Hematopoietic multipotent progenitor cell treated with erythropoietin and hydrocortisone succinate and interleukin-3 and kit ligand, for 6 days (in vitro differentiated cells): ENCODE data around the gene RNF10.
A peak's percentile ranks its signal among the peaks of the same experiment; 100 is the strongest.
"Not testable (repeated sequence)": the region's sequence is repeated elsewhere in the genome, so short reads cannot be mapped to it uniquely, and the experiment has no call there.

Experiments used
- DNase-seq: peaks from one replicate; pipeline ENCODE4 v3.0.0-alpha.2; 2015

Gene RNF10

GRCh38 chr12:120534203-120534702 is at the start of gene RNF10:
Gene RNF10 (plus strand): TSS chr12:120534356. CDS start chr12:120534812, 456 bp downstream.
- peak; percentile 94 for DNase-seq

- no peak for DNase-seq
Measured at GRCh38 chr12:120485961-120486881, 47.9 kb upstream of the RNF10 start.

GRCh38 chr12:120487552-120487951 is 46.6 kb upstream of the RNF10 start:
- DNase-seq, result peak; percentile 72

GRCh38 chr12:120488057-120488640 is 46.0 kb upstream of the RNF10 start:
- no peak for DNase-seq

GRCh38 chr12:120489018-120489417 is 45.1 kb upstream of the RNF10 start:
- DNase-seq, result peak; percentile 1

- no peak for DNase-seq
Measured at GRCh38 chr12:120490325-120490724, 43.8 kb upstream of the RNF10 start.

GRCh38 chr12:120490833-120491512 is 43.2 kb upstream of the RNF10 start:
- no peak for DNase-seq

GRCh38 chr12:120495186-120495730 is 38.9 kb upstream of the RNF10 start:
- no peak for DNase-seq

GRCh38 chr12:120495731-120496412 is 38.3 kb upstream of the RNF10 start, which contains the start of gene DYNLL1:
Gene DYNLL1 (plus strand): TSS chr12:120496113. CDS start chr12:120496422, 309 bp downstream.
- DNase-seq, result peak; percentile 99

- DNase-seq, result peak; percentile 83
Measured at GRCh38 chr12:120496413-120497340, 37.5 kb upstream of the RNF10 start.

- DNase-seq, result no peak
Measured at GRCh38 chr12:120497524-120498150, 36.5 kb upstream of the RNF10 start.

- no peak for DNase-seq
Measured at GRCh38 chr12:120498870-120499515, 35.2 kb upstream of the RNF10 start.

- DNase-seq, result no peak
Measured at GRCh38 chr12:120500581-120500980, 33.6 kb upstream of the RNF10 start.

- DNase-seq, result no peak
Measured at GRCh38 chr12:120504587-120504986, 29.6 kb upstream of the RNF10 start.

- no peak for DNase-seq
Measured at GRCh38 chr12:120508537-120508936, 25.6 kb upstream of the RNF10 start.

- DNase-seq, result no peak
Measured at GRCh38 chr12:120514002-120514401, 20.2 kb upstream of the RNF10 start.

GRCh38 chr12:120515496-120515895 is 18.7 kb upstream of the RNF10 start:
- no peak for DNase-seq

GRCh38 chr12:120519324-120519723 is 14.8 kb upstream of the RNF10 start:
- not testable (repeated sequence) for DNase-seq

- no peak for DNase-seq
Measured at GRCh38 chr12:120522568-120522967, 11.6 kb upstream of the RNF10 start.

- DNase-seq, result peak; percentile 95
Measured at GRCh38 chr12:120528861-120529525, 5.2 kb upstream of the RNF10 start, which contains the start of gene COQ5. Gene COQ5 (minus strand): TSS chr12:120529158. CDS start chr12:120529141, 17 bp downstream.
